Spleen (tissue), 11 donors: ENCODE results near the gene SCN1B. TPM values are rescaled to one million over a fixed set of nuclear protein-coding genes. Genes with fewer than 3 reads are reported as not detected.

ENCODE experiments used
- DNase-seq: peaks from one replicate; pipeline ENCODE4 v3.0.0-alpha.2; 2020
- H3K27ac ChIP-seq, 8 donors: fragments of 200-600 bp; sonication (generic) in 7 of 8; 1 replicate in 4 of 8; 2 replicates in 4 of 8; pipeline versions ENCODE4 v1.5.0 to v1.8.0; 2016 to 2021; ENCODE audit warnings: inconsistent platforms in 4 of 8, mild to moderate bottlenecking in 4 of 8, moderate library complexity in 1 of 8
- H3K27me3 ChIP-seq, 7 donors: fragments of 200-600 bp; sonication (generic) in 6 of 7; replicated peaks in 1 of 7; 1 replicate in 4 of 7; 2 replicates in 3 of 7; pipeline versions ENCODE4 v1.5.0 to v1.8.0; 2016 to 2021; ENCODE audit warnings: inconsistent platforms in 3 of 7, mild to moderate bottlenecking in 1 of 7
- H3K36me3 ChIP-seq, 6 donors: fragments of 200-600 bp; sonication (generic) in 5 of 6; 1 replicate in 4 of 6; 2 replicates in 2 of 6; pipeline versions ENCODE4 v1.5.0 to v1.8.0; 2016 to 2021; ENCODE audit warnings: inconsistent platforms in 2 of 6
- H3K4me1 ChIP-seq, 6 donors: fragments of 200-600 bp; sonication (generic) in 5 of 6; 1 replicate in 3 of 6; 2 replicates in 3 of 6; pipeline versions ENCODE4 v1.5.0 to v1.8.0; 2016 to 2021; ENCODE audit warnings: inconsistent platforms in 3 of 6
- H3K4me3 ChIP-seq, 8 donors: fragments of 200-600 bp; sonication (generic) in 7 of 8; 1 replicate in 4 of 8; 2 replicates in 4 of 8; pipeline versions ENCODE4 v1.5.0 to v1.8.0; 2016 to 2021; ENCODE audit warnings: inconsistent platforms in 4 of 8, mild to moderate bottlenecking in 4 of 8, moderate library complexity in 2 of 8
- H3K9me3 ChIP-seq, 8 donors: fragments of 200-600 bp; sonication (generic) in 7 of 8; 1 replicate in 4 of 8; 2 replicates in 4 of 8; pipeline versions ENCODE4 v1.5.0 to v1.8.0; 2016 to 2021; ENCODE audit warnings: inconsistent platforms in 4 of 8
- POLR2A ChIP-seq, 3 donors: fragments of 450-650 bp; IDR thresholded peaks; one replicate each; pipeline ENCODE4 v1.5.1; 2017; ENCODE audit warnings: antibody characterized with exemption in 3 of 3, mild to moderate bottlenecking in 1 of 3
- POLR2AphosphoS5 ChIP-seq, 3 donors: sonication (generic); formaldehyde crosslinking; IDR thresholded peaks; one replicate each; pipeline ENCODE4 v1.5.1; 2017; ENCODE audit warnings: antibody characterized with exemption in 3 of 3
- WGBS, 5 donors: extraction: QIAGEN DNeasy Blood & Tissue Kit in 3 of 5; methylation state at CpG; one replicate each; pipeline versions ENCODE4 v1.1.5 to v1.1.7; 2013 to 2018; 5-methylcytosine and 5-hydroxymethylcytosine counted together
- intact Hi-C: fragments of 100-400 bp; cut with DNase I; formaldehyde crosslinking; loops from one replicate; pipeline ENCODE4 v1.15.0; 2023; ENCODE audit warnings: low total_unique reads
- polyA plus RNA-seq, 3 donors: library from polyadenylated mRNA; stranded (reverse); fragments of 200-250 nt; gene quantifications; one replicate each; pipeline ENCODE4 v1.2.1, GENCODE V29; 2013
- total RNA-seq, 7 donors: library from RNA; depleted of rRNA in 3 of 7; stranded (reverse); fragments of >200 nt in 3 of 7; fragmentation: NEBNext Ultra II Directional in 4 of 7; extraction: Animal tissue kit (Norgen Biotek cat#: 25700) in 4 of 7; gene quantifications; one replicate each; pipeline versions ENCODE4 v1.1.0 to v1.2.1, GENCODE V29; 2016 to 2021
- TF ChIP-seq, protein P1 (sequence below), 11 experiments: fragments of 200-600 bp in 7 of 11; fragments of 450-650 bp in 4 of 11; sonication (generic) in 4 of 11; IDR thresholded peaks in 8 of 11; conservative IDR thresholded peaks in 3 of 11; 1 replicate in 7 of 11; 2 replicates in 4 of 11; pipeline versions ENCODE4 v1.4.0 to v1.8.0; 2016 to 2021; ENCODE audit warnings: antibody characterized with exemption in 11 of 11, inconsistent platforms in 4 of 11, mild to moderate bottlenecking in 1 of 11
- donor health status: healthy with polysubstance abuse.
- donor health status: DM: no; HTN: no; CAD: no; lungs with moderate emphysema.
- donor health status: DM: no; HTN: no; CAD: no.
- donor health status: Bipolar disorder and iron deficiency.
- donor health status: healthy.
- donor health status: DM: no; HTN: no; CAD: no.
- donor health status: DM: yes; HTN: yes; CAD: no.

The SCN1B gene
- total and polyA plus RNA-seq, 10 donors: 3.7 to 28.1 (median 13.1) TPM

DNA sequence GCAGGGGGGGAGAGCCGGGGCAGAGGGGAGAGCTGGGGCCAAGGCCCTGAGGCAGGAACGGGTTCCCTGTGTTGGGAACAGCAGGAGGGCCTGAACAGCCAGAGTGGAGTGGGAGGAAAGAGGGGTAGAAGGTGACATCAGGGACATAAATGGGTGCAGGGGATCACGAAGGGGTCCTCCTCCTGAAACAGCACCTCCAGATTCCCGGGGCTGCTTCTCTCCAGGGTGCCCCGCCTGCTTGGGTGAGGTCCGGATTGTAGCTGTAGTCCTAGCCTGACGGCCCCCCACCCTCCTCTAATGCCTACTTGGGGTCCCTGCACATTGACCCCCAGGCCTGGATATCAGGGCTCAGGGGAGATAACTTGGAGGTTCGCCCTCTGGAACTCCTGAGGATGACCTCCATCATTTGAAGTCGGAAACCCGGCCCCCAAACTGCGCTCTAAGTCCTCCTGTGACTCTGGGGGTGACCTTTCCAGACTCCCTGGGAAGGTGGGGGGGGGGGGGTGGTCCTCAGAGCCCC lies 473 bp upstream of the SCN1B start:
- TF ChIP-seq POLR2A (IDR thresholded peaks at IDR 0.05) (no peak), POLR2AphosphoS5 (IDR thresholded peaks at IDR 0.05) (peak in 1 of 3 donors; percentile 16)
- TF ChIP-seq, protein P1, sequence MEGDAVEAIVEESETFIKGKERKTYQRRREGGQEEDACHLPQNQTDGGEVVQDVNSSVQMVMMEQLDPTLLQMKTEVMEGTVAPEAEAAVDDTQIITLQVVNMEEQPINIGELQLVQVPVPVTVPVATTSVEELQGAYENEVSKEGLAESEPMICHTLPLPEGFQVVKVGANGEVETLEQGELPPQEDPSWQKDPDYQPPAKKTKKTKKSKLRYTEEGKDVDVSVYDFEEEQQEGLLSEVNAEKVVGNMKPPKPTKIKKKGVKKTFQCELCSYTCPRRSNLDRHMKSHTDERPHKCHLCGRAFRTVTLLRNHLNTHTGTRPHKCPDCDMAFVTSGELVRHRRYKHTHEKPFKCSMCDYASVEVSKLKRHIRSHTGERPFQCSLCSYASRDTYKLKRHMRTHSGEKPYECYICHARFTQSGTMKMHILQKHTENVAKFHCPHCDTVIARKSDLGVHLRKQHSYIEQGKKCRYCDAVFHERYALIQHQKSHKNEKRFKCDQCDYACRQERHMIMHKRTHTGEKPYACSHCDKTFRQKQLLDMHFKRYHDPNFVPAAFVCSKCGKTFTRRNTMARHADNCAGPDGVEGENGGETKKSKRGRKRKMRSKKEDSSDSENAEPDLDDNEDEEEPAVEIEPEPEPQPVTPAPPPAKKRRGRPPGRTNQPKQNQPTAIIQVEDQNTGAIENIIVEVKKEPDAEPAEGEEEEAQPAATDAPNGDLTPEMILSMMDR (IDR thresholded peaks at IDR 0.05 in 8 of 11, conservative IDR thresholded peaks at IDR 0.05 in 3 of 11): no peak
- Histone ChIP-seq H3K9me3 (no peaks in the 10 kb centered on the region), H3K27me3 (peaks cover 0 to 38% (median 7%) of the 10 kb centered on the region in 7 donors), H3K27ac (peak overlapping the region in 2 of 8 donors; percentile 14 to 26), H3K4me3 (peak overlapping the region in 7 of 8 donors; percentile 8 to 76 (median 40)), H3K36me3 (peaks cover 0 to 53% (median 33%) of the 10 kb centered on the region in 6 donors), H3K4me1 (peaks cover 0 to 39% (median 17%) of the 10 kb centered on the region in 6 donors)
- intact Hi-C loops: no loop called here
- WGBS, 5 donors: 16 to 41% (median 20%) methylated on average over 6 to 11 of the region's 11 CpGs
- DNase-seq: no peak

DNA sequence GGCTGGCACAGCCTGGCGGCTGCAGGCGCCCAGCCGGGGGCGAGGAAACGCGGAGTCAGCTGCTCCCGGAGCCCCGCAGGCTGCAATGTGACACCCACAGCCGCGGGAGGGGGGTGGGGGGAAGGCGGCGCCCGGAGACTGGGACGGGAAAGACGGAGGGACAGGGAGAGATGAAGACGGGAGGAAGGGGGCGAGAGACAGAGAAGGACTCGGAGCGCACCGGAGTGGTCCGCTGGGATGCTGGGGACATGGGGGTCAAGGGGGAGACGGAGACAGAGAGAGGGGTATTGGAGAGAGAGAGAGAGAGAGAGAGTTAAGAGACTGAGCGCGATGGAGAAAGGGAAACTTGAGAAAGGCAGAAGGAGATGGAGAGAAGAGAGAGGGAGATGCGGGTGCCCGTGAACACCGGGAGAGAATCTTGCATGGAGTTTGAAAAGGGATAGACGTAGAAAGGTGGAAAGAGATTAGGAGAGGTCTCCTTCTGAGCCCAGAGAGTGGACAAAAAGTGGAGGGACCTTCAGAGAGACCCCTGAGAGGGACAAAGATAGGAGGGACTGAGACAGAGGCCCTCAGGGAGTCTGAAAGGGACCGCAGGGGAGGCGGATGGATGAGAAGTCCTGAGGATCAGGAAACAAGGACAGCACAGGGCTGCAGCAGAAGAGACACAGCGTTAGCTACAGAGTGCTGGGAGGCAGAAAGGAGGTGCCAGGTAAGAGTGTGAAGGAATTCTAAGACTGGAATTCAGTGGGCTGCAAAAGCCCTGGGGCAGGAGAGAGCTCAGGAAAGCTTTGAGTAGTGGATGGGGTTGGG lies 1.0 kb downstream of the SCN1B start:
- Histone ChIP-seq H3K4me1 (peaks cover 0 to 39% (median 17%) of the 10 kb centered on the region in 6 donors), H3K4me3 (peak overlapping the region; percentile 18 to 76 (median 40)), H3K9me3 (no peaks in the 10 kb centered on the region), H3K27ac (peak overlapping the region in 3 of 8 donors; percentile 10 to 59 (median 13)), H3K27me3 (peaks cover 0 to 38% (median 7%) of the 10 kb centered on the region in 7 donors), H3K36me3 (peaks cover 0 to 38% (median 18%) of the 10 kb centered on the region in 6 donors)
- intact Hi-C loops: no loop called here
- TF ChIP-seq, protein P1 (IDR thresholded peaks at IDR 0.05 in 8 of 11, conservative IDR thresholded peaks at IDR 0.05 in 3 of 11): no peak
- no peak for TF ChIP-seq POLR2A (IDR thresholded peaks at IDR 0.05)
- peak in 1 of 3 donors; percentile 48 for TF ChIP-seq POLR2AphosphoS5 (IDR thresholded peaks at IDR 0.05)
- no peak for DNase-seq
- 11 to 14% (median 12%) methylated on average over 25 to 31 of the region's 31 CpGs for WGBS, 5 donors

GRCh38 chr19:35032356-35032865 lies 2.1 kb downstream of the SCN1B start:
- no peak overlapping the region for H3K4me3 ChIP-seq
- intact Hi-C loops: no loop called here
- no peak for DNase-seq
- no peaks in the 10 kb centered on the region for H3K9me3 ChIP-seq
- 89 to 98% (median 96%) methylated on average over 14 to 17 of the region's 17 CpGs for WGBS, 5 donors
- peaks cover 0 to 27% (median 7%) of the 10 kb centered on the region in 6 donors for H3K36me3 ChIP-seq
- H3K4me1 ChIP-seq: peaks cover 4 to 44% (median 22%) of the 10 kb centered on the region in 6 donors
- peaks cover 0 to 38% (median 7%) of the 10 kb centered on the region in 7 donors for H3K27me3 ChIP-seq
- TF ChIP-seq POLR2AphosphoS5 (IDR thresholded peaks at IDR 0.05) (peak in 1 of 3 donors; percentile 34), POLR2A (IDR thresholded peaks at IDR 0.05) (no peak)
- no peak overlapping the region for H3K27ac ChIP-seq

GRCh38 chr19:35033067-35034004 lies 3.1 kb downstream of the SCN1B start:
- DNase-seq: no peak
- 88 to 94% (median 92%) methylated on average over 29 to 30 of the region's 30 CpGs for WGBS, 5 donors
- H3K36me3 ChIP-seq: peaks cover 0 to 17% (median under 1%) of the 10 kb centered on the region in 6 donors
- TF ChIP-seq POLR2A (IDR thresholded peaks at IDR 0.05) (no peak), POLR2AphosphoS5 (IDR thresholded peaks at IDR 0.05) (no peak)
- TF ChIP-seq, protein P1 (IDR thresholded peaks at IDR 0.05 in 8 of 11, conservative IDR thresholded peaks at IDR 0.05 in 3 of 11): no peak
- intact Hi-C loops: no loop called here
- no peaks in the 10 kb centered on the region for H3K9me3 ChIP-seq
- H3K4me1 ChIP-seq: peaks cover 6 to 54% (median 32%) of the 10 kb centered on the region in 6 donors
- no peak overlapping the region for H3K27ac ChIP-seq
- peaks cover 0 to 38% (median 7%) of the 10 kb centered on the region in 7 donors for H3K27me3 ChIP-seq
- H3K4me3 ChIP-seq: no peak overlapping the region
